Mucosa of rectum (tissue), 2 donors: Measurements from ENCODE around the gene TWIST2.

Source experiments
- H3K27ac ChIP-seq, 2 donors: one replicate each; pipeline ENCODE4 v1.7.0; 2013; ENCODE audit warnings: inconsistent platforms in 2 of 2, low read depth in 2 of 2, low read length in 2 of 2
- H3K27me3 ChIP-seq, 2 donors: one replicate each; pipeline ENCODE4 v1.7.0; 2013; ENCODE audit warnings: low read length in 2 of 2; ENCODE audit not compliant: control insufficient read depth in 2 of 2, insufficient read depth in 2 of 2
- H3K36me3 ChIP-seq, 2 donors: one replicate each; pipeline ENCODE4 v1.7.0; 2013; ENCODE audit warnings: low read length in 2 of 2; ENCODE audit not compliant: control insufficient read depth in 2 of 2, insufficient read depth in 2 of 2
- H3K4me1 ChIP-seq, 2 donors: one replicate each; pipeline ENCODE4 v1.7.0; 2013; ENCODE audit warnings: low read length in 2 of 2, mild to moderate bottlenecking in 1 of 2; ENCODE audit not compliant: control insufficient read depth in 2 of 2, insufficient read depth in 2 of 2
- H3K4me3 ChIP-seq, 2 donors: one replicate each; pipeline ENCODE4 v1.7.0; 2013; ENCODE audit warnings: low read length in 2 of 2
- H3K9ac ChIP-seq, 2 donors: one replicate each; pipeline ENCODE4 v1.7.0; 2013; ENCODE audit warnings: low read length in 2 of 2, low read depth in 1 of 2, mild to moderate bottlenecking in 1 of 2
- H3K9me3 ChIP-seq, 2 donors: one replicate each; pipeline ENCODE4 v1.7.0; 2013; ENCODE audit warnings: low read length in 2 of 2; ENCODE audit not compliant: control insufficient read depth in 2 of 2
- donor health status: healthy.
- donor health status: Normal muscosa, but diverticular disease.

The TWIST2 gene

GRCh38 chr2:238835726-238836301 is 12.1 kb upstream of the TWIST2 start:
- Histone ChIP-seq H3K4me3 (no peak overlapping the region), H3K27me3 (peaks cover 0 to 3% of the 10 kb centered on the region in 2 donors), H3K27ac (no peak overlapping the region), H3K9ac (no peak overlapping the region), H3K9me3 (no peaks in the 10 kb centered on the region), H3K4me1 (no peaks in the 10 kb centered on the region), H3K36me3 (no peaks in the 10 kb centered on the region)

GRCh38 chr2:238838786-238839327 is 9.0 kb upstream of the TWIST2 start:
- Histone ChIP-seq H3K27ac (no peak overlapping the region), H3K36me3 (no peaks in the 10 kb centered on the region), H3K27me3 (no peaks in the 10 kb centered on the region), H3K9ac (no peak overlapping the region), H3K9me3 (no peaks in the 10 kb centered on the region), H3K4me1 (no peaks in the 10 kb centered on the region), H3K4me3 (no peak overlapping the region)

GRCh38 chr2:238839428-238839827 is 8.5 kb upstream of the TWIST2 start:
- H3K27me3 ChIP-seq, result peaks cover 0 to 2% of the 10 kb centered on the region in 2 donors
- no peak overlapping the region for H3K27ac ChIP-seq
- no peaks in the 10 kb centered on the region for H3K4me1 ChIP-seq
- H3K4me3 ChIP-seq, result no peak overlapping the region
- no peak overlapping the region for H3K9ac ChIP-seq
- no peaks in the 10 kb centered on the region for H3K9me3 ChIP-seq
- H3K36me3 ChIP-seq, result no peaks in the 10 kb centered on the region

GRCh38 chr2:238841542-238842164 is 6.2 kb upstream of the TWIST2 start:
- Histone ChIP-seq H3K36me3 (no peaks in the 10 kb centered on the region), H3K9me3 (no peaks in the 10 kb centered on the region), H3K27me3 (peaks cover 5 to 9% of the 10 kb centered on the region in 2 donors), H3K4me1 (no peaks in the 10 kb centered on the region), H3K9ac (no peak overlapping the region), H3K4me3 (no peak overlapping the region), H3K27ac (no peak overlapping the region)

GRCh38 chr2:238843476-238843875 is 4.4 kb upstream of the TWIST2 start:
- no peaks in the 10 kb centered on the region for H3K36me3 ChIP-seq
- H3K27ac ChIP-seq, result no peak overlapping the region
- H3K9me3 ChIP-seq, result no peaks in the 10 kb centered on the region
- H3K27me3 ChIP-seq, result peaks cover 7 to 19% of the 10 kb centered on the region in 2 donors
- H3K9ac ChIP-seq, result no peak overlapping the region
- H3K4me1 ChIP-seq, result no peaks in the 10 kb centered on the region
- no peak overlapping the region for H3K4me3 ChIP-seq

- H3K9ac ChIP-seq, result no peak overlapping the region
- H3K4me3 ChIP-seq, result no peak overlapping the region
- no peaks in the 10 kb centered on the region for H3K36me3 ChIP-seq
- H3K4me1 ChIP-seq, result no peaks in the 10 kb centered on the region
- H3K9me3 ChIP-seq, result no peaks in the 10 kb centered on the region
- H3K27ac ChIP-seq, result no peak overlapping the region
- H3K27me3 ChIP-seq, result peaks cover 10 to 19% of the 10 kb centered on the region in 2 donors
Observed at GRCh38 chr2:238845583-238846377, 2.1 kb upstream of the TWIST2 start.

- no peak overlapping the region for H3K4me3 ChIP-seq
Observed at GRCh38 chr2:238846378-238846627, 1.6 kb upstream of the TWIST2 start.

GRCh38 chr2:238846628-238847418 is 1.1 kb upstream of the TWIST2 start:
- peak overlapping the region in 1 of 2 donors; percentile 54 for H3K9ac ChIP-seq
- H3K9me3 ChIP-seq, result no peaks in the 10 kb centered on the region
- H3K27ac ChIP-seq, result peak overlapping the region; percentile 65 to 68
- H3K36me3 ChIP-seq, result no peaks in the 10 kb centered on the region
- H3K4me1 ChIP-seq, result no peaks in the 10 kb centered on the region
- peak overlapping the region in 1 of 2 donors; percentile 46 for H3K4me3 ChIP-seq
- peaks cover 12 to 23% of the 10 kb centered on the region in 2 donors for H3K27me3 ChIP-seq

More at GRCh38 chr2:238846378-238846627, 1.6 kb upstream of the TWIST2 start:
- Histone ChIP-seq H3K27ac (no peak overlapping the region), H3K27me3 (peaks cover 10 to 23% of the 10 kb centered on the region in 2 donors), H3K9ac (no peak overlapping the region), H3K4me1 (no peaks in the 10 kb centered on the region), H3K36me3 (no peaks in the 10 kb centered on the region), H3K9me3 (no peaks in the 10 kb centered on the region)

- no peaks in the 10 kb centered on the region for H3K4me1 ChIP-seq
- peak overlapping the region in 1 of 2 donors; percentile 54 for H3K9ac ChIP-seq
- H3K27ac ChIP-seq, result peak overlapping the region; percentile 65 to 68
- peak overlapping the region; percentile 26 to 46 for H3K4me3 ChIP-seq
- peaks cover 14 to 23% of the 10 kb centered on the region in 2 donors for H3K27me3 ChIP-seq
- H3K36me3 ChIP-seq, result no peaks in the 10 kb centered on the region
- H3K9me3 ChIP-seq, result no peaks in the 10 kb centered on the region
Observed at GRCh38 chr2:238847419-238847801, 475 bp upstream of the TWIST2 start.

- H3K27ac ChIP-seq, result peak overlapping the region; percentile 25 to 56
- H3K9me3 ChIP-seq, result no peaks in the 10 kb centered on the region
- no peaks in the 10 kb centered on the region for H3K36me3 ChIP-seq
- H3K9ac ChIP-seq, result peak overlapping the region in 1 of 2 donors; percentile 47
- H3K4me3 ChIP-seq, result peak overlapping the region; percentile 59 to 69
- H3K27me3 ChIP-seq, result peaks cover 15 to 23% of the 10 kb centered on the region in 2 donors
- H3K4me1 ChIP-seq, result no peaks in the 10 kb centered on the region
Observed at GRCh38 chr2:238848691-238848975, 748 bp downstream of the TWIST2 start.
